ENCODE data around the gene FOSL2. TPM values are rescaled to one million over a fixed set of nuclear protein-coding genes. Genes with fewer than 3 reads are reported as not detected.

Gene FOSL2
- total RNA-seq, 2 experiments from 2014 or later: 0.35 to 1.0 TPM

DNA sequence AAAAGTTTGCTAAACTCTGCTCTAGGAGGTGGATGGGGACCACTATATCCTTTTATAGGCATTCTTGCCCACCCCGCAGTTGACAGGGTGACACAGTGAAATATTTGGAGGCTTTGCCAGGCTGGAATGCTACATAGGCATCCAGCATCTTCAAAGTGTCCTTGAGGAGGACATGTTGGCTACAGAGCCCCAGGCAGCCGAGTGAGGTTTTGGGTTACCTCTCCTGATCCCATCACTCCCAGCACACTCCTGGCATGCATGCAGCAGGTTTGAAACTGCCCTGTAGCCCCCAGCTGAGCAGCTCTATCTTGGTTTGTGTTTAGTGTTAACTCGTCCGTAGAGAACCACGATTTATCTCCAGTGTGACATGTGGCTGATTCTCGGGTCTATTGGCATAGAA, 7.3 kb downstream of the FOSL2 start:
- ChIA-PET CTCF (ENCODE audit: unreplicated experiment) (no interaction called here), POLR2A (no interaction called here)
- no peak for DNase-seq (ENCODE audit: low spot score)
- Histone ChIP-seq H3K36me3 (ENCODE audit: insufficient read depth, low read length) (no peaks in the 10 kb centered on the region), H3K4me2 (ENCODE audit: low read length) (no peak overlapping the region), H3K9me2 (ENCODE audit: insufficient read depth, low read length) (no peaks in the 10 kb centered on the region), H3K79me2 (ENCODE audit: insufficient read depth, low read depth, low read length) (no peaks in the 10 kb centered on the region), H4K20me1 (ENCODE audit: insufficient read depth, low read length) (no peaks in the 10 kb centered on the region), H3K4me3 (ENCODE audit: low read depth, low read length, poor library complexity, severe bottlenecking) (no peak overlapping the region), H2AFZ (ENCODE audit: low read length) (no peak overlapping the region), H3K4me1 (ENCODE audit: insufficient read depth, low read length, poor library complexity, severe bottlenecking) (no peaks in the 10 kb centered on the region), H3K27ac (ENCODE audit: low read depth, low read length, poor library complexity, severe bottlenecking) (no peak overlapping the region), H3K9me3 (ENCODE audit: low read length) (no peaks in the 10 kb centered on the region)
- TF ChIP-seq, protein P1, sequence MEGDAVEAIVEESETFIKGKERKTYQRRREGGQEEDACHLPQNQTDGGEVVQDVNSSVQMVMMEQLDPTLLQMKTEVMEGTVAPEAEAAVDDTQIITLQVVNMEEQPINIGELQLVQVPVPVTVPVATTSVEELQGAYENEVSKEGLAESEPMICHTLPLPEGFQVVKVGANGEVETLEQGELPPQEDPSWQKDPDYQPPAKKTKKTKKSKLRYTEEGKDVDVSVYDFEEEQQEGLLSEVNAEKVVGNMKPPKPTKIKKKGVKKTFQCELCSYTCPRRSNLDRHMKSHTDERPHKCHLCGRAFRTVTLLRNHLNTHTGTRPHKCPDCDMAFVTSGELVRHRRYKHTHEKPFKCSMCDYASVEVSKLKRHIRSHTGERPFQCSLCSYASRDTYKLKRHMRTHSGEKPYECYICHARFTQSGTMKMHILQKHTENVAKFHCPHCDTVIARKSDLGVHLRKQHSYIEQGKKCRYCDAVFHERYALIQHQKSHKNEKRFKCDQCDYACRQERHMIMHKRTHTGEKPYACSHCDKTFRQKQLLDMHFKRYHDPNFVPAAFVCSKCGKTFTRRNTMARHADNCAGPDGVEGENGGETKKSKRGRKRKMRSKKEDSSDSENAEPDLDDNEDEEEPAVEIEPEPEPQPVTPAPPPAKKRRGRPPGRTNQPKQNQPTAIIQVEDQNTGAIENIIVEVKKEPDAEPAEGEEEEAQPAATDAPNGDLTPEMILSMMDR (conservative IDR thresholded peaks at IDR 0.05; ENCODE audit: low read length): no peak
- no peak for TF ChIP-seq EZH2phosphoT487 (IDR thresholded peaks at IDR 0.05; ENCODE audit: borderline replicate concordance, low read depth, low read length)
- BruUV-seq (replicated peaks): no TSS peak
- intact Hi-C loops (cut with micrococcal nuclease; ENCODE audit: unreplicated experiment): no loop called here

DNA sequence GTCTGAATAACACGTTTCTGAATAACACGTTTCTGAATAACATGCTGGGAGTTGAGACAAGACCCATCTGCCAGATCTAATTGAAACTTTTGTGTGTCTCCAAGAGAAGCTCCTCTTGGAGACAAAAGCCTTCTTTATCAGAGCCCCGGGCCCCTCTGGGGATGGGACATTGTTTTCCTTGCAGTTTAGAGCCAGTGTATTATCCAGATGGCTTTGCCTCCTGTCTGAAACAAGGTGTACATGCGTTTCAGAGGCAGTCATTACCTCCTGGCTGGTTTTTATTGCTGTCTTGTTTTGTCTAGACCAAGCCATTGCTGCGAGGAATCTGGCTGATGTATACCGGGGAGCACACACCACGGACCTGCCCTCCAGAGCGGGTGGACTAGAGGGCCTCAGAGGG, 7.8 kb downstream of the FOSL2 start:
- TF ChIP-seq EZH2phosphoT487 (IDR thresholded peaks at IDR 0.05; ENCODE audit: borderline replicate concordance, low read depth, low read length): no peak
- TF ChIP-seq, protein P1 (conservative IDR thresholded peaks at IDR 0.05; ENCODE audit: low read length): no peak
- intact Hi-C loops (cut with micrococcal nuclease; ENCODE audit: unreplicated experiment): no loop called here
- no peaks in the 10 kb centered on the region for H3K9me2 ChIP-seq (ENCODE audit: insufficient read depth, low read length)
- no peak overlapping the region for H3K4me2 ChIP-seq (ENCODE audit: low read length)
- POLR2A ChIA-PET: no interaction called here
- no peaks in the 10 kb centered on the region for H3K9me3 ChIP-seq (ENCODE audit: low read length)
- H3K79me2 ChIP-seq (ENCODE audit: insufficient read depth, low read depth, low read length): no peaks in the 10 kb centered on the region
- no peaks in the 10 kb centered on the region for H3K36me3 ChIP-seq (ENCODE audit: insufficient read depth, low read length)
- no TSS peak for BruUV-seq (replicated peaks)
- DNase-seq (ENCODE audit: low spot score): no peak
- no peak overlapping the region for H2AFZ ChIP-seq (ENCODE audit: low read length)
- H3K4me1 ChIP-seq (ENCODE audit: insufficient read depth, low read length, poor library complexity, severe bottlenecking): no peaks in the 10 kb centered on the region
- H3K4me3 ChIP-seq (ENCODE audit: low read depth, low read length, poor library complexity, severe bottlenecking): no peak overlapping the region
- CTCF ChIA-PET (ENCODE audit: unreplicated experiment): no interaction called here
- H4K20me1 ChIP-seq (ENCODE audit: insufficient read depth, low read length): no peaks in the 10 kb centered on the region
- H3K27ac ChIP-seq (ENCODE audit: low read depth, low read length, poor library complexity, severe bottlenecking): no peak overlapping the region

GRCh38 chr2:28400921-28401320, 8.3 kb downstream of the FOSL2 start:
- intact Hi-C loops (cut with micrococcal nuclease; ENCODE audit: unreplicated experiment): no loop called here
- no peak overlapping the region for H2AFZ ChIP-seq (ENCODE audit: low read length)
- TF ChIP-seq EZH2phosphoT487 (IDR thresholded peaks at IDR 0.05; ENCODE audit: borderline replicate concordance, low read depth, low read length): no peak
- TF ChIP-seq, protein P1 (conservative IDR thresholded peaks at IDR 0.05; ENCODE audit: low read length): no peak
- no peak for DNase-seq (ENCODE audit: low spot score)
- POLR2A ChIA-PET: interaction anchor here (1.3 kb wide), 1 partner anchor 13 kb away, joined by 4 read pairs; no protein-coding TSS in a partner anchor
- no peak overlapping the region for H3K4me3 ChIP-seq (ENCODE audit: low read depth, low read length, poor library complexity, severe bottlenecking)
- CTCF ChIA-PET (ENCODE audit: unreplicated experiment): no interaction called here
- H4K20me1 ChIP-seq (ENCODE audit: insufficient read depth, low read length): no peaks in the 10 kb centered on the region
- H3K4me2 ChIP-seq (ENCODE audit: low read length): no peak overlapping the region
- H3K9me3 ChIP-seq (ENCODE audit: low read length): no peaks in the 10 kb centered on the region
- no peaks in the 10 kb centered on the region for H3K79me2 ChIP-seq (ENCODE audit: insufficient read depth, low read depth, low read length)
- no peaks in the 10 kb centered on the region for H3K4me1 ChIP-seq (ENCODE audit: insufficient read depth, low read length, poor library complexity, severe bottlenecking)
- BruUV-seq (replicated peaks): no TSS peak
- no peaks in the 10 kb centered on the region for H3K36me3 ChIP-seq (ENCODE audit: insufficient read depth, low read length)
- H3K27ac ChIP-seq (ENCODE audit: low read depth, low read length, poor library complexity, severe bottlenecking): no peak overlapping the region
- H3K9me2 ChIP-seq (ENCODE audit: insufficient read depth, low read length): no peaks in the 10 kb centered on the region
